ENCODE results near the gene MZF1.
"Not testable (repeated sequence)": the region's sequence is repeated elsewhere in the genome, so short reads cannot be mapped to it uniquely, and the experiment has no call there.

The MZF1 gene

GRCh38 chr19:58572818-58573657 is at the start of gene MZF1:
MZF1 (minus strand) TSS chr19:58573335; CDS start chr19:58571389, 1,946 bp downstream.
- DNase-seq, result no peak

GRCh38 chr19:58607213-58607612 is 34.1 kb upstream of the MZF1 start:
- not testable (repeated sequence) for DNase-seq

GRCh38 chr19:58606251-58606896 is 33.2 kb upstream of the MZF1 start:
- not testable (repeated sequence) for DNase-seq

- no peak for DNase-seq
These were observed 13.1 kb upstream of the MZF1 start for GRCh38 chr19:58586133-58586765.

- DNase-seq, result no peak
These were observed 12.5 kb upstream of the MZF1 start for GRCh38 chr19:58585442-58586132.

GRCh38 chr19:58584498-58585441 is 11.6 kb upstream of the MZF1 start:
- DNase-seq, result no peak

GRCh38 chr19:58582985-58583384 is 9.8 kb upstream of the MZF1 start:
- no peak for DNase-seq

GRCh38 chr19:58581227-58582141 is 8.3 kb upstream of the MZF1 start:
- no peak for DNase-seq

- DNase-seq, result no peak
These were observed 6.5 kb upstream of the MZF1 start for GRCh38 chr19:58579473-58580142.

- no peak for DNase-seq
These were observed 5.1 kb upstream of the MZF1 start for GRCh38 chr19:58578012-58578925.

GRCh38 chr19:58577581-58577980 is 4.4 kb upstream of the MZF1 start:
- DNase-seq, result not testable (repeated sequence)

GRCh38 chr19:58575183-58576041 is 2.3 kb upstream of the MZF1 start:
- no peak for DNase-seq

GRCh38 chr19:58573658-58574164 is 576 bp upstream of the MZF1 start:
- no peak for DNase-seq

- no peak for DNase-seq
These were observed 913 bp downstream of the MZF1 start for GRCh38 chr19:58572026-58572817.

GRCh38 chr19:58571575-58571947 is 1.6 kb downstream of the MZF1 start:
- no peak for DNase-seq

- no peak for DNase-seq
These were observed 2.2 kb downstream of the MZF1 start for GRCh38 chr19:58570770-58571574.
